Glutamatergic neuron (in vitro differentiated cells): ENCODE measurements around the gene ARHGAP32. TPM values are rescaled to one million over a fixed set of nuclear protein-coding genes. Genes with fewer than 3 reads are reported as not detected.

Experiments used
- DNase-seq: peaks from one replicate; pipeline ENCODE4 v3.0.0; 2022
- H3K27ac Mint-ChIP-seq: one replicate; pipeline ENCODE4 v1.8.0; 2020; ENCODE audit warnings: mild to moderate bottlenecking, mixed read lengths, inconsistent platforms; ENCODE audit not compliant: unreplicated experiment
- H3K27me3 Mint-ChIP-seq: one replicate; pipeline ENCODE4 v1.8.0; 2020; ENCODE audit warnings: mild to moderate bottlenecking, moderate library complexity, mixed read lengths, inconsistent platforms; ENCODE audit not compliant: unreplicated experiment
- H3K36me3 Mint-ChIP-seq: one replicate; pipeline ENCODE4 v1.8.0; 2020; ENCODE audit warnings: mild to moderate bottlenecking, mixed read lengths, inconsistent platforms; ENCODE audit not compliant: unreplicated experiment
- H3K4me1 Mint-ChIP-seq: one replicate; pipeline ENCODE4 v1.8.0; 2020; ENCODE audit warnings: mild to moderate bottlenecking, low read depth, mixed read lengths, inconsistent platforms; ENCODE audit not compliant: unreplicated experiment
- H3K4me3 Mint-ChIP-seq: one replicate; pipeline ENCODE4 v1.8.0; 2020; ENCODE audit warnings: mild to moderate bottlenecking, mixed read lengths, inconsistent platforms; ENCODE audit not compliant: unreplicated experiment
- H3K9me3 Mint-ChIP-seq: one replicate; pipeline ENCODE4 v1.8.0; 2020; ENCODE audit warnings: mild to moderate bottlenecking, moderate library complexity, mixed read lengths, inconsistent platforms; ENCODE audit not compliant: unreplicated experiment
- total RNA-seq: library from RNA; stranded (reverse); fragmentation: NEBNext Ultra II Directional; extraction: Animal tissue kit (Norgen Biotek cat#: 25700); gene quantifications from one replicate; pipeline ENCODE4 v1.2.1, GENCODE V29; 2021; ENCODE audit not compliant: unreplicated experiment
- TF ChIP-seq, protein P1 (sequence below): fragments of 200-600 bp; sonication (generic); IDR thresholded peaks from one replicate; pipeline ENCODE4 v1.5.0; 2021; ENCODE audit not compliant: partially characterized antibody, unreplicated experiment

The ARHGAP32 gene
- total RNA-seq, 1 donor from 2014 or later = 45.3 TPM

DNA sequence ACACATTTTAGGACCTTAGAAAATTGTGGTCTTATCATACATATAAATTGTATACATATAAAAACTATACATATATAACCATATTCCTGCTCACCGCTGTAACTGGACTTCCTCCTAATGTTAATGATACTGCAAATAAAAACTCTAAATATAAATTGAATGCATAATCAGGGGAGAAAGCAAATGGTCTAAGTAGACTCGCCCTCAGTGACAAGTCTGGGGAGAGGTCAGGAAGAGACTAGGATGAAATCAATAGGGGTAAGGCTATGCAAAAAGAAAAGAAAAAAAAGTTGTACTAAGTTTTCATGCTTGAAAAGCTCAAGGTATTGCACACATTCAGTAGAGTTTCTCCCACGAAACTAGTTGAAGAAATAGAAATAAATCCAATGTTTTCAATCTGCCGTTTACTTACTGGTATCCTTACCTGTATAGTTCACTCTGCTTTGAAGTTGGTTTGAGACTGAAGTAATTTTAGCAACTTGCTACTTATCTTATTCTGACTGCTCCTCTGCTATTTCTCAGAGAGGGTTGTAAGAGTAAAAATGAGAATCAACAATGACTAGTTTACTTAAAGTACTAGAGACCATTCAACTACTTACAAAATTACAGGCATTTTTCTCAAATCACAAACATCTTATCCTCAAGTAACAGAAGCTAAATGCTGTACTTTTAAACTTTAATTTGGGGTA lies 12.2 kb upstream of the ARHGAP32 start:
- Mint-ChIP-seq H3K4me3 (no peak overlapping the region), H3K4me1 (no peaks in the 10 kb centered on the region), H3K36me3 (peaks cover 10% of the 10 kb centered on the region), H3K27ac (no peak overlapping the region), H3K9me3 (peaks cover 4% of the 10 kb centered on the region), H3K27me3 (peaks cover 1% of the 10 kb centered on the region)
- no peak for DNase-seq
- TF ChIP-seq, protein P1, sequence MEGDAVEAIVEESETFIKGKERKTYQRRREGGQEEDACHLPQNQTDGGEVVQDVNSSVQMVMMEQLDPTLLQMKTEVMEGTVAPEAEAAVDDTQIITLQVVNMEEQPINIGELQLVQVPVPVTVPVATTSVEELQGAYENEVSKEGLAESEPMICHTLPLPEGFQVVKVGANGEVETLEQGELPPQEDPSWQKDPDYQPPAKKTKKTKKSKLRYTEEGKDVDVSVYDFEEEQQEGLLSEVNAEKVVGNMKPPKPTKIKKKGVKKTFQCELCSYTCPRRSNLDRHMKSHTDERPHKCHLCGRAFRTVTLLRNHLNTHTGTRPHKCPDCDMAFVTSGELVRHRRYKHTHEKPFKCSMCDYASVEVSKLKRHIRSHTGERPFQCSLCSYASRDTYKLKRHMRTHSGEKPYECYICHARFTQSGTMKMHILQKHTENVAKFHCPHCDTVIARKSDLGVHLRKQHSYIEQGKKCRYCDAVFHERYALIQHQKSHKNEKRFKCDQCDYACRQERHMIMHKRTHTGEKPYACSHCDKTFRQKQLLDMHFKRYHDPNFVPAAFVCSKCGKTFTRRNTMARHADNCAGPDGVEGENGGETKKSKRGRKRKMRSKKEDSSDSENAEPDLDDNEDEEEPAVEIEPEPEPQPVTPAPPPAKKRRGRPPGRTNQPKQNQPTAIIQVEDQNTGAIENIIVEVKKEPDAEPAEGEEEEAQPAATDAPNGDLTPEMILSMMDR = no peak

DNA sequence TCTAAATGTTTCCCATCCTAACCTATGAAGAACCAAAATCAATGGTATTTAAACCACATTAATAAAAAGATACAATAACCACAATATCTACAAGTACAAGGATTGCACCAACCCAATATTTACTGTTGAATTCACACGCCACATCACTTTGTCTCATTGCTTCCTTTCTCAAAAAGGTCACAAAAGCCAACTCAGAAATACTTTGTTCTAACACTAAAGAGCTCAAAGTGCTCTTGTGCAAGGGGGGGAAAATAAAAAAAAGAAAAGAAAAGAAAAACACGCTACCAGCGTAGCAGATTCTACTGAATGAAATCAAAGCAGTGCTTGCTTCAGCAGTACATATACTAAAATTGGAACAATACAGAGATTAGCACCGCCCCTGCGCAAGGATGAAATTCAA lies 10.5 kb upstream of the ARHGAP32 start:
- peaks cover 20% of the 10 kb centered on the region for H3K36me3 Mint-ChIP-seq
- no peak for DNase-seq
- peaks cover 4% of the 10 kb centered on the region for H3K9me3 Mint-ChIP-seq
- no peaks in the 10 kb centered on the region for H3K27me3 Mint-ChIP-seq
- no peaks in the 10 kb centered on the region for H3K4me1 Mint-ChIP-seq
- H3K27ac Mint-ChIP-seq = no peak overlapping the region
- H3K4me3 Mint-ChIP-seq = no peak overlapping the region
- TF ChIP-seq, protein P1 = no peak

GRCh38 chr11:129195682-129196081 lies 3.6 kb upstream of the ARHGAP32 start:
- Mint-ChIP-seq H3K4me1 (no peaks in the 10 kb centered on the region), H3K27me3 (no peaks in the 10 kb centered on the region), H3K27ac (no peak overlapping the region), H3K4me3 (no peak overlapping the region), H3K9me3 (peaks cover 4% of the 10 kb centered on the region), H3K36me3 (peaks cover 20% of the 10 kb centered on the region)
- DNase-seq = no peak
- TF ChIP-seq, protein P1 = no peak

DNA sequence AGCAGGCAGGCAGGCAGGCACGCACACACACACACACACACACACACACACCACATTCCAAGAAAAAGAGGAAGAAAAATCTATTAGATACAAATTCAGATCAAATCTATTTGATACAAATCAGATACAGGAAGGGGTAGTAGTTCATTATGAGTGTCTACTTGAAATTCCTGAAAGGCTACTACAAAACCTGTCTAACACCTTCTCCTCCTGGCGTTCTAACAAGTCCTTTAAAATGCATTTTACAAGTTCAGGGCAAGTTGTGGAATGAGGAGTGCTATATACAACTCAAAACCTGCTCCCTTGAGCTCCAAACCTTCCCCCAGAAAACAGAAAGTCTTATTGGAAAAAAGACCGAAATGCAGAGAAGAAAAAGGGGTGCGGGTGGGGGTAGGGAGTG lies 476 bp downstream of the ARHGAP32 start:
- H3K9me3 Mint-ChIP-seq = no peaks in the 10 kb centered on the region
- no peak overlapping the region for H3K27ac Mint-ChIP-seq
- no peaks in the 10 kb centered on the region for H3K27me3 Mint-ChIP-seq
- TF ChIP-seq, protein P1 = no peak
- H3K4me1 Mint-ChIP-seq = peaks cover 4% of the 10 kb centered on the region
- no peak overlapping the region for H3K4me3 Mint-ChIP-seq
- no peak for DNase-seq
- H3K36me3 Mint-ChIP-seq = no peaks in the 10 kb centered on the region

DNA sequence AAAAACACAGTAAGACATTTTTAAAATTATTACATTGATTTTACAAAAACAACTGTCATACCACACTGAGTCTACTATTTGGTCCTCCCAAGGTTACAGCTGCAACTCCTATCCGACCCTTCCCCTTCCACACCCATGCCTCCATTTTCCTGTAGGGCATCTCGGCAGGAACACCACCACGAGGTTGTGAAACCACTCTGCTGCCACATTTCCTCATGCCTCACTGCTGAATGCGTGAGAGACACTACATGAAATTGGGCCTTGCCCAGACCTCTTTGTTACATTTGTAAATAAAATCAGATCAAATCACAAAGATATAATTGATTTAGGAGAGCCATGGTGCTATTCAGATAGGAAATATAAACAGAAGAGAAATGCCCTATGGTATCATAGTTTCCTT lies 2.0 kb downstream of the ARHGAP32 start:
- Mint-ChIP-seq H3K9me3 (no peaks in the 10 kb centered on the region), H3K4me3 (no peak overlapping the region), H3K27ac (no peak overlapping the region), H3K4me1 (peaks cover 4% of the 10 kb centered on the region), H3K27me3 (no peaks in the 10 kb centered on the region), H3K36me3 (no peaks in the 10 kb centered on the region)
- TF ChIP-seq, protein P1 = no peak
- no peak for DNase-seq
